HG03066 (cell line): ENCODE measurements around the gene CES2.

ENCODE experiments used
- ATAC-seq: cut with Tn5 transposase; IDR thresholded peaks from one replicate; pipeline ENCODE4 v1.9.1; 2021; ENCODE audit warnings: low read depth; ENCODE audit not compliant: unreplicated experiment

Gene CES2

DNA sequence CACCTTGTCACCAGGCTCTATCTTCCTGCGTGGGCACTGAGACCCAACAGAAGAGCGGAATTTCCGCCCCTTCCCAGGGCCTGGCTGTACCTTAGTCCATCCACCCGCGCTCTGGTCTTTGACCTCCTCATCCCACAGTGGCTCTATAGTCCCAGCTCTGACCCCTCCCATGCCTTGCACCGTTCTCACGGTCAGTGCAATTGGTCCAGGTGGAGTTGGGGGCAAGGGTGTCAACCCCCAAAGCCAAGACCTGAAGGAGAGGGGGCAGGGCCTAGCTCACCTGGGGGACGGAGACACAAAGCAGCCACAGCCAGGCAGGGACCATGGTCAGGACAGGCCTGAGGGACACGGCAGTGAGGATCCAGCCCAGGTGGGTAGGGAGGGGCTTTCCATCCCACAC lies 17.6 kb upstream of the CES2 start:
- ATAC-seq = no peak

DNA sequence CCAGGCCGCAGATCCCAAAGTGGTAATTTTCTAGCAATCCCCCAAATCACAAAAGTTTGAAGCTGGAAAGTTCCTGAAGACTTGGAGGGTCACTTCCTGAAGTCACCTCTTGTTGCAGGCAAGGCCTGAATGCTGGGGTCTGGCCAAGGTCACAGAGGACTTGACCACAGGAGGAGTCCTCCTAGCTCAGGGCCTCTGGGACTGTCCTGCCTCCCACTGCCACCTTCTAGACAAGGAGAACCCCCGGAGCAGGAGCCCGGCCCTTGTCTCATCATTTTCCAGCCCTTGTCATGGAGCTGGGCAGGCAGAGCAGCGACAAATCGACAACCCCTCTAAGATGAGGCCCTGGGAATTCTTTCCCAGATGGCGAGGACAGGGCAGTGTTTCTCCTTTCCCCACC lies 17.0 kb upstream of the CES2 start:
- no peak for ATAC-seq

DNA sequence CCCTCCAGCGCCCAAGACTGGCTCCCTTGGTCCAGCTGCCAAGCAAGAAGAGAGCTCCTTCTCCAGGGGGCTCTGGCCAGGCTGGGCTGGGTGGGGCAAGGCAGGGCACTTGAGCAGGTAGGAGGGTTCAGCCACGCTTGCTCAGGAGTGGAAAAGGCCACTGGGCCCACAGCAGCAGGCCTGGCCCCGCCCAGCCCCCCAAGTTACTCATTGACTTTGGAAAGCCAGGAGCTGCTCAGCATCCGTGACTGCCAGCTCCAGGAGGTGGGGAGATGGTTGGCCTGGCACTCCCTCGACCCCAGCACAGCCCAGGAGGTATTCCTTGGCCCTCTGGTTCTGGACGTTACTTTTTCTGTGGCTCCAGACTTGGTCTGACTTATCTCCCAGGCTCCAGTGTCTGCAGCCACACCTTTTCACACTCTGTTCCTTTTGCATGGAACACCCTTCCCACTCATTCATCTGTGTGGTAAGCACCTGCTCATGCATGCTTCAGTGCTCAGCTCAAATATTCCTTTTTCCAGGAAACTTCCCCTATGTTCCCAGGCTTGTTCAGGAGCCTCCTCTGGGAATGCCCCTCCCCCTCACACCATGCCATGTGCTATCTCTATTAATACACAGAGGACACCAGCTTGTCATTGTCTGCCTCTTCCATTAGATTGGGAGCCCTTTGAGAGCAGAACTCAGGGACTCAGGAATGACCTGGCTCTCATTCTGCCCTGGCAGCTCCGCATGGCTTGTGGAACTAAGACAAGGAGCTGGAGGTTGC lies 16.3 kb upstream of the CES2 start, which contains the start of gene CDH16:
Gene CDH16 (minus strand): TSS at position 83 of the 766 bp plus-strand sequence. CDS start 820 bp downstream, outside the sequence.
- ATAC-seq = no peak

DNA sequence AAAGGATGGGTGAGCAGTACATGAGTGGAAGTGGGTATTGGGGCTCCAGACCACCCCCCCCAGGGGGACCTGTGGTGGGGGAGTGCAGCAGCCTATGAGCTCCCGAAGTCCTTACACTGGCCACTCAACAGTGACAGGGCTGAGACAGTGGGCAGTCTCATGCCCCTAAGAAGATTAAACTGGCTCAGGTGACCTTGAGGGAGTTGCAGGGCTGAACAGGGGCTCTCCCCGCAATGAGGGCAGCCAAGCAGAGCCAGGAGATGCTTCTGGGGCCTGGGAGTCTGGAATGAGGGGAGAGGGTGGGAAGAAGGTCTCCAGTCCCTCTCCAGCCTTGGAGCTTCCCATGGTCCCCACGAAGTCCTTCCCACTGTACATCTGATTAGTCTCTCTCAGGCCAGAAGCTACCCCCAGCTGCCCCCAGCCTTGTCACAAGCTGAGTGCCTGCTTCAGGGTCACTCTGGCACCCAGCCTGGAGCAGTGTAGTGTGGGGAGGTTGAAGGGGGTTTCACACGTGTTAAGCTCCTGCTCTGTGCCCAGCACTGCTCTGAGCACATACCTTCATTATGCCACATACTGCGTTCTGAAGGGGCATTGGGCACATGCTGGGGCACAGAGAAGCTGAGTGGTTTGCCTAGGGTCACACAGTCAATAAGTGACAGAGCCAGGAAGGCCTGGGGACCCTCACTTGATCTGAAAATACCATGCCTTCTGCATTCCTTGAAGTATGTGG lies 15.6 kb upstream of the CES2 start:
- ATAC-seq = no peak

DNA sequence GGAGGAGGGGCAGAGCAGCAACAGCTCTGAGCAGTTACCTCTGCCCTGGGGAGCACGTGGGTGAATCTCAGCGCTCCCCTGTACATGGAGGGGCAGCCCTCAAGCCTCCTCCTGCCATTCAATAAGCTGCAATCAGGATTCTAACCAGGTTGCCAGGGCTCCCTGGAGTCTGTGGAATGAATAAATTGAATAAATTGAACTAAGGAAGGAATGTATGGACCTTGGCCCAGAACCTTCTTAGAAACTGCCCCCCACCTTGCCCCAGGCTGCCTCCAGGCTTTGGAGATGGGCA lies 15.1 kb upstream of the CES2 start:
- ATAC-seq = no peak

DNA sequence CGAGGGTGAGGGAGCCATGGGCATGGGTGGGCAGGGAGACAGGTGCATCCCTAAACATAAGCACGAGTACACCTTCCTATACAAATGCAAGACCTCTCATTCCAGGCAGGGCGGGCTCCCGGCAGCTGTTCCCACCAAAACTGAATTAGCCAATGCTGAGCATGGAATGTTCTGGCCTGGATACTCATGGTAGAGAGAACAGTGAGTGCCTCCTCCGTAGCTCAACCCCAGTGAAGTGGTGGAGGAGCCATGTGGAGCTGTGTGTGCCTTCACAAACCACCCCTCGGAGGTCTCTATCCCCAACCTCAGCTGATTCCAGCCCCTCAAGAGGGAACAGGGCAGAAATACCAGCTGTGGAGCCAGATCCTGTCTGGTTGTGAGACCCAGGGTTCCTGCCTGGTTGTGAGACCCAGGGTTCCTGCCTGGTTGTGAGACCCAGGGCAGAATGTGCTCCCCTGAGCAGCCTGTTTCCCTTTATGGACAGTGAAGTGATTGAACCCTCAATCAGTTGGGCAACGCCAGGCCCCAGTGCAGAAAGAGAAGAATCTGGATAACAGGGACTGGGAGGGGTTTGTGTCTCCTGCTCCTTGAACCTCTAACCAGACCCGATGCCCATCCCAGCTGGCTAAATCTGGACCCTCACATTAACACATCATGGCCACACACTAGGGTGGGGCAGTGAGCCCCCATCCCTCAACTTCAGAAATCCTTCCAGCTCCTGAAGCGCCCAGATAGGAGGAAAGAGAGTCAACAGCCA lies 14.2 kb upstream of the CES2 start:
- ATAC-seq = no peak

DNA sequence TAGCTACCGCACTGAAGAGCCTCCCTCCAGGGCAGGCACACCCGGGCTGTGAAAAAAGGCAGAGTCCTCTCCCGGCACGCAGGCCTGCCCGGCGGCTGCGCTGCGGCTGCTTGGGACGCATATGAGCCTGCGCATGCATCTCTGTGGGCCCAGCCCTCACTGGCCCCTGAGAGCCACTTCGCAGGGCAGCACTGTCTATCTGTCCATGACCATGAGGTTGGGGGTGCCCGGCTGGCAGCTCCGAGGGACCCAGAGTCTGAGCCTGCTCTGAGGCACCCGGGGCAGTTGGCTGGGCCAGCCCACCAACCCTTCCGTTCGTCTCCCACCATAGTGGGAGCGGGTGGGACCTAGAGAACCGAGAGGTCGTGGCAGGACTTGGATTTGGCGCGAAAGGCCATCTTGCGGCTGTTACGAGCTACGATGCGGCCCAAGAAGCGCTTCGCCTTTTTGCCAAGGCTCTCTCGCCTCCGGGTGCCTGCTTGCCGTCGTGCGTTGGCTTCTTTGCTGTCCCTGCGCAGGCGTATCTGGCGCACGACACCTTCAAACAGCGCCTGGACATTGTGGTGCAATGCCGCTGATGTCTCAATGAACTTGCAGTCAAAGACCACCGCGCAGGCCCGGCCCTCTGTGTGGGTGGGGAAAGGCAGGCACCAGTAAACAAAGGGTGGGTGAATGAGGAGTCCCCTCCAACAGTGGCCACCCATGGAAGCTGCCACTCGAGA lies 13.4 kb upstream of the CES2 start:
- ATAC-seq = no peak

DNA sequence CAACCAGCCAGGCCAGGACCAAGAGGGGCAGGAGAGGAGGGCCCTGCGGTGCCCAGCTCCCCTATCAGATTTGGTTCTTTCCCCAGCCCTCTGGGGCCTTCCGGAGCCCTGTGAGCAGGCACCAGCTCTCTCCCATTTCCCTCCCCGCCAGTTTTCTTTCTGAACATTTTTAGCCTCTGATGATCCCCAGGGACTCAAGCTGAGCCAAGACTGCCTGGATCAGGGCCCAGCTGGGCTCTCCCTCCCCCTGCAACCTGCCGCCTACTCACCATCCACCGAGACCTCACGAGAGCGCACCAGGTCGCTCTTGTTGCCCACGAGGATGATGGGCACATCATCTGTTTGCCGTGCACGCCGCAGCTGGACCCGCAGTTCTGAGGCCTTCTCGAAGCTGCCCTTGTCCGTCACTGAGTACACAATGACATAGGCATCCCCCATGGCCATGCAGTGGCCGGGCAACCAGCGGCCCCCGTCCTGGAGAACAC lies 12.0 kb upstream of the CES2 start:
- no peak for ATAC-seq

DNA sequence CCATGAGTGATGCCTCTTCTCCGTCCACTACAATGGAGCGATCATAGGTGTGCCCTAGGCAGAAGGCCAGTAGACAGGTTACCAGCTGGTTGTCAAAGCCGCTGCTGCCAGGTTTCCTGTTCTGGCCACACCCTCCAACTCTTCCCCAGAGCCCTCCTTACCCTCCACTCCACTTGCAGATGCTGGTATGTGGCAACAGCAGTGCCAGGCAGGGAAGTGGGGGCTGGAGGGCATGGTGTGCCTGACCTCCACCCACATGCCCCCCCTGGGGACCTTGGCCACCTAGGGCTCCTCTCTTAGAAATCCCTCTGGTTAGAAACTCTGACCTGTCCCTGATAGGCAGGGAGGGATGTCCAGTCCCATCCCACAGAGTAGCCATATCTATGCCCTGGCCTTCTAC lies 11.4 kb upstream of the CES2 start:
- no peak for ATAC-seq

DNA sequence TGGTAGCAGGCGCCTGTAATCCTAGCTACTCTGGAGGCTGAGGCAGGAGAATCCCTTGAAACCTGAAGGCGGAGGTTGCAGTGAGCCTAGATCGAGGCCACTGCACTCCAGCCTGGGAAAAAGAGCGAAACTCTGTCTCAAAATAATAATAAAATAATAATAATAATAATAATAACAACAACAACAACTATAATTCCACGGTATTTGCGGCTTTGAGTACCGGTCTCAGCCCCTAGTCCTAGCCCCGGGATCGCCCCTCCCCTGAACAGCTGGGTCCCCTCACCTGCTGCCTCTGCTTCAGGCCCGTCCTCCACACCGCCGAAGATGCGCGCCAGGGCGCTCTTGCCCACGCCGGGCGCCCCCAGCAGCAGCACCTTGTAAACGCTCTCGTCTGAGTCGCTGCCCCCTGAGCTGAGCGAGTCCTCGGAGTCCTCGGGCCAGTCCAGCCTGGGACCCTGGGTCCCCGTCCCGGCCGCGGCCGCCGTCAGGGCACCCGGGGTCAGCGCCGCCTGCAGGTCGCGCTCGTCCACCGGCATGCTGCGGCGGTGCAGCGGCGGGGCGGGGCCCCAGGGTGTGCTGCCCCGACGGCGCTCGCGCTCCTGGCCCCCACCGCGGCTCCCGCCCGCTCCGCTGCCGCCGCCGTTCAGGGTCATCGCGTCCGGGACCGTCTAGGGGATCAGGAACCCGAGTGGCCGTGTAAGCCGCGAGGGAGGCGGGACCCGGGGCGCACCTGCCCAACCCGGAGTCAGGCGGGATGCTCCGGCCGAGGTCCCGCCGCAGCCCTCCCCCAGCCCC lies 10.6 kb upstream of the CES2 start:
- ATAC-seq = no peak

DNA sequence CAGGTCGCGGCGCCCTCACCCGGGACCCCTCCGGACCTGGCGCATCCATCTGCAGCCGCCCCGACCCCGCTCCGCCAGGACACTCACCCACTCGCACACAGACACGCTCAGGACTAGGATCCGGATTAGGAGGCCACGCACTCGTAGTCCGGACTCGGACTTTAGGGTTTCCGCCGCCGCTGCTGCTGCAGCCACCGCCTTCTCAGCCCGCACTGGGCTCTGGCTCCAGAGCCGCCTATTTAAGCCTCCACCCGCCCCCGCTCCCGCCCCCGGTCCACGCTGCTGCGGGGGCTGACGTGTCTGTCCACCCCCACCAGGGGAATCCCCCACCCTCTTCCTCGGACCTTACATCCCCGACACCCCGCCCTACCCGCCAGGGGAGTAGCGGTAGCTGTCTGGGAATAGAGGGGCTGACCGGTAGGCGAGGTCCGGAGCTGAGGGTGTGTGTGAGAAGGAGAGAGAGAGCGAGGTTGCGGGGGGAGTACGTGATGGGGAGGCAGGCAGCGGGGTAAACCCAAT lies 9.9 kb upstream of the CES2 start, which contains the start of gene RRAD:
Gene RRAD (minus strand): TSS at position 214 of the 519 bp plus-strand sequence. CDS start 356 bp downstream, outside the sequence.
- no peak for ATAC-seq

DNA sequence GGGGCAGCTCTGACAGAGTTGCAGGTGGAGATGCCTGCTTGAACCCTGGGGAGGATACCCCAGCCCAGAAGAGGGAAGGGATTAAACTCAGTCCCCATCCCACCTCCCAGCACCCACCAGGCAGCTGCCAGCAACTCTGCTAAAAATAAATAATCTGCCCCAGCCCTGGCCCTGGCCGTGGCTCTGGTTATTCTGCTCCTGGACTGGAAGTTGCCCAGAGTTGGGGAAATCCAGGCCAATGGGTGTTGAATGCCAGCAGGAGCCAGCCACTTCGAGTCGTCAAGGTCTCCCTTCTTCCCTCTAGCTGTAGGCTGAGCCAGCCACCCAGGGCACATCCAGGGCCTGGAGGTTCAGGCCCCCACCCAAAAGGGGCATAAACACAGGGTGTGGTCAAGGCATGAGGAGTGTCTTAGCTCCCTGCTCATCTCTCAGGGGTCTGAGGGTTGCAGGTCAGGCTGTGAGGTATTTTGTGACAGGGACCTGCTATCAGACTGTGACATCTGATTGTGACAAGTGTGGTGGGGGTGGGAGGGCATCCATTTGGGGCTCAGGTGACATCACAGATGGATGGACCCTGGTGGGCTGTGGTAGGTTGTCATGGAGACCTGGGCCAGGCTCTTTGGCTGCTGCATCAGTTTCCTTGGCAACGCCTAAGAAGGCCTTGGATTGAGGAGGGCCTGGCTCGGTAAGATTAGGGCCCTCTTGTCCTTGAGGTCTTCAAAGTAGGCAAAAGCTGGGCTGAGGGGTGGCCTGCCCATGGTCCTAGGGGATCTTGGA lies 9.0 kb upstream of the CES2 start:
- no peak for ATAC-seq

DNA sequence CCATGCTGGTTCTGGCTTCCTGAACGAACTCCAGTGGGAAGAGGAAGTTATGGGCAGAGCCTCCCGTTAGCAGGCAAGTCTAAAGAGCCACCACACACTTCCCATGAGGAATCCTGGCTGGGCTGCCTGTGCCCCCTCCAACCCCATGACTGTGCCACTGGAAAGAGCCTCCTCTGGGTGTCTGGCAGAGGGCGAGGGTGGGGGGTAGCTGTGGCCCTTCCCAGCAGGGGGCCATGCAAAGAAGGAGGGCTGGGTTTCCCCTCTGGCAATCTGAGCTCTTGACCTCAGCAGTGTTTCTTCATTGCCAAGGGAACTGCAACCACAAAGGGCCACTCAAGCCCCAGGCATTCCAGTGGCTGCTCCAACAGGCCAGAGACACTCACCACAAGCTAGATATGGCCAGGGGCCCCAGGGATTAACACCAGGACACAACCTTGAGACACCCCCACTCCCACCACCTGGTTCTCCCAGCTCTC lies 8.3 kb upstream of the CES2 start:
- no peak for ATAC-seq

DNA sequence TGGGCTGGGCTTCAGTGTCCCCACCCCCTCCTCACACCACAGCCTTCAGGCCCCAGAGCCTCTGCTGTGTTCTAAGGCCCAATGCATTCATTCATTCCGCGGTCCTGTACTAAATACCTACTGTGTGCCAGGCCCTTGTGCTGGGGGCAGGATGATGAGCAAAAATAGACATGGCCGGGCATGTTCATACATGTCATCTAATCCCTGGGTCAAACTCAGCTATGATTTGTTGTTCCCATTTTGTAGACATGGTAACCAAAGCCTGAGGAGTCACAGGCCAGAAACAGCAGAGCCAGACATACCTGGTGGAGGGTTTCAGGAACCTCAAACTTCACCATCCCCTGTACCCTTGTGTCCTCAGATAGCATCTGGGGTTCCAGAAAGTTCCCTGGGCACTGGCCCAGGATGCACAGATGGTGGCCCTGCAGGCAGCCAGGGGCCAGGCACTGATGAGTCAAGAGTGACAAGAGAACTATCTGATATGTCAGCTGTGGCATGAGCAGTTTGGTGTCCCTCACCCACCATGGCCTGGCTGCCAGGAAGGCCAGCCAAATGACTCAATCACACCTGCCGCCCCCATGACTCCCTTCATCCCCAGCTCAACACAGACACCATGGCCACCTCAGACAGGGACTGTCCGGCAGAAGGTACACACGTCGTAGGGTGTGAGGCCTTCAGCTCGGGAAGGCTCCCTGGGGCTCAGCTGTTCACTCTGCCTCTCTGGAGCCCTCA lies 7.2 kb upstream of the CES2 start:
- ATAC-seq = no peak

DNA sequence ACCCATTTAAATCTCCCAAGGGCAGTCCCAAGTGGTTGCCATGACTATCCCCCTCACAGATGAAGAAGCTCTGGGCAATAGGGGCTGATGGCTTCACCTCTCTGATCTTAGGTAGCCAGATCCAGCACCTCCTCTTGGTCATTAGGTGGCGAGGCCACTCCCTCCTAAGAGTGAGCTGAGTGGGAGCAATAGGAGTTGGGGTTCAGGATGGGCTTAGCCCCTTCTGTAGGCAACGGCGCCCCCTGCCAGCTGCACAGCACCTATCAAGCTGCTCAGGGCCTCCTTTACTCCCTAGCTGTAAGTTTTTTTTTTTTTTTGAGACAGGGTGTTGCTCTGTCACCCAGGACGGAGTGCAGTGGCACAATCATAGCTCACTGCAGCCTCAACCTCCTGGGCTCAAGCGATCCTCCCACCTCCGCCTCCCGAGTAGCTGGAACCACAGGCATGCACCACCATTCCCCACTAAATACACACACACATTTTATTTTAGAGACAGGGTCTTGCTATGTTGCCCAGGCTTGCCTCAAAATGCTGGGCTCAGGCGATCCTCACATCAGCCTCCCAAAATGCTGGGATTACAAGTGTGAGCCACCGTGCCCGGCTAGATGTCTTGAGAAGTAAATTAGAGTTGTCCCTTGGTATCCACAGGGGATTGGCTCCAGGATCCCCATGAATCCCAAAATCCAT lies 6.5 kb upstream of the CES2 start:
- ATAC-seq = no peak

DNA sequence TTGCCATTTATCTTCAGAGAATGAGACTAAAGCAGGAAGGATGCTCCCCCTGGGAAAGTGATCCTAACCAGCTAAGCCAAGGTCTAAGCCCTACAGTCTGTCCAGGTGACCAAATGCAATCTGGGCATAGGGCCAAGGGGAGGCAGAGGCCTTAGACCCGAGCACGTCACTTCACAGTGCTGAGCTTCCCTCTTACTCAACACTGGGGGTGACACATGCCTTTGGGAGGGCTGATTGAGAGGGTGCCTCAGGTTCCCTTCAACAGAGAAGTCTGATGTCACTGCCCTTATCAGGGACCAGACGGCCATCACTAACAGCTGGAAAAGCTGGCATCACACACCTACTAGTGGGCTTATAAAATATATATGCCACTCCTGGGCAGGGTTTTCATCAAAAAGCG lies 5.1 kb upstream of the CES2 start:
- ATAC-seq = no peak

DNA sequence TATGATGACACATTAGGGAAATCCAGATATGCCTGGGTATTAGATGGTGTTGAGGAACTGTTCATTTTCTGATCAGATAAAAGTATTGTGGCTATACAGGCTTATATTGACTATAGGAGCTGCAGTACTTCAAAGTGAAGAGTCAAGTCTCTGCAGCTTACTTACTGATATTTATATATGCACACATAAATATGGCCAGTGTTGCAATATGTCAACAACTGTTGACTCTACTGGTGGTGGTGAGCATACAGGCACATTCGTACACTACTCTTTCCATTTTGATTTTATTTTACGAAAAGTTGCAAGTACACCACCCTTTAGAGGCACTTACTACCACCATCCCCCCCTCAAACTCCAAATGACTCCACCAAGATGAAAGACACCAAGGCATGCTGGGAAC lies 3.7 kb upstream of the CES2 start:
- no peak for ATAC-seq

DNA sequence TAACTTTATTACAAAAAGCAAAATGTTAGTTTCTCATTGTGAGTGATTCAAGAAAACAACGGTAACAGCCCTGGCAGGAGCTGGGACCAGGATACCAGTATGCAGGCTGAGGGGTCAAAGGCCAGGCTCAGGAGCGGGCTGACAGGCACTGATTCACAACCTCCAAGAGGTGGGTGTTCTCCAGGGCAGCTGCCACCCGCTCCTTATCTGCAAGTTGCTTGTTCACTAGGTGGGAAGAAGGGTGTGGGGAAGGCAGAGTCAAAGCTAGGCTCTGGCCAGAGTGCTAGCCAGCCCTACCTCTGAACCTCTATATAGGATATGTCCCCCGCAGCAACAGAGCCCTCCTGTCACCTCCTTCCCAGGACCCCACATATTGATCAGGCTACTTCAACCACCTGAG lies 3.2 kb upstream of the CES2 start:
- ATAC-seq = no peak
